Sigmoid colon (tissue), 4 donors: ENCODE measurements around the gene TBC1D22A.

Experiments
- EP300 ChIP-seq, 4 donors: sonication (generic); formaldehyde crosslinking; IDR thresholded peaks; one replicate each; pipeline ENCODE4 v1.6.1; 2017; ENCODE audit warnings: antibody characterized with exemption in 4 of 4
- TF ChIP-seq, protein P1 (sequence below), 4 experiments: fragments of 450-650 bp in 3 of 4; fragments of 200-600 bp in 1 of 4; IDR thresholded peaks; one replicate each; pipeline ENCODE4 v1.5.1; 2016 to 2019; ENCODE audit warnings: antibody characterized with exemption in 4 of 4, mild to moderate bottlenecking in 3 of 4, moderate library complexity in 2 of 4

DNA sequence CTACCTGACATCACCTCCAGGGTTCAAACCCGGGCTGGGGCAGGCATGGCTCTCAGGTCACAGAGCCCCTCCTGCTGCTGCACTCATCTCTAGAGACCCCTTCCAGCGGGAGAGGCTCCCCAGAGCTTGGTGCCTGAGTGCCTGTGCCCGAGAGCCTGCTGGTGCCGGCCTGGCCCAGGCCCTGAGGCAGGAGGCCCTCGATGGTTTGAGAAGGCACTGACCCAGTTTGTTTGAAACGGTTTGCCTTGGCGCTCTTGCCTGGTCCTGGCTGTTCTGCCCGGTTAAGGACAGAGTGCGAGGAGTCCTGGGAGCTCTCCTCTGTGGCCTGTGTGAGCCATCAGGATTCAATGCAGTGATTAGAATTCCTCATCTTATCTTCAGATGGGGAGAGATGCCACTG, 88.9 kb downstream of the TBC1D22A start:
- no peak for TF ChIP-seq EP300 (IDR thresholded peaks at IDR 0.05)
- TF ChIP-seq, protein P1, sequence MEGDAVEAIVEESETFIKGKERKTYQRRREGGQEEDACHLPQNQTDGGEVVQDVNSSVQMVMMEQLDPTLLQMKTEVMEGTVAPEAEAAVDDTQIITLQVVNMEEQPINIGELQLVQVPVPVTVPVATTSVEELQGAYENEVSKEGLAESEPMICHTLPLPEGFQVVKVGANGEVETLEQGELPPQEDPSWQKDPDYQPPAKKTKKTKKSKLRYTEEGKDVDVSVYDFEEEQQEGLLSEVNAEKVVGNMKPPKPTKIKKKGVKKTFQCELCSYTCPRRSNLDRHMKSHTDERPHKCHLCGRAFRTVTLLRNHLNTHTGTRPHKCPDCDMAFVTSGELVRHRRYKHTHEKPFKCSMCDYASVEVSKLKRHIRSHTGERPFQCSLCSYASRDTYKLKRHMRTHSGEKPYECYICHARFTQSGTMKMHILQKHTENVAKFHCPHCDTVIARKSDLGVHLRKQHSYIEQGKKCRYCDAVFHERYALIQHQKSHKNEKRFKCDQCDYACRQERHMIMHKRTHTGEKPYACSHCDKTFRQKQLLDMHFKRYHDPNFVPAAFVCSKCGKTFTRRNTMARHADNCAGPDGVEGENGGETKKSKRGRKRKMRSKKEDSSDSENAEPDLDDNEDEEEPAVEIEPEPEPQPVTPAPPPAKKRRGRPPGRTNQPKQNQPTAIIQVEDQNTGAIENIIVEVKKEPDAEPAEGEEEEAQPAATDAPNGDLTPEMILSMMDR (IDR thresholded peaks at IDR 0.05) = no peak
